AG09309 (cell line): ENCODE measurements around the gene RAB3GAP2.
A peak's percentile ranks its signal among the peaks of the same experiment; 100 is the strongest.
"Not testable (repeated sequence)": the region's sequence is repeated elsewhere in the genome, so short reads cannot be mapped to it uniquely, and the experiment has no call there.

ENCODE experiments used
- DNase-seq: peaks from one replicate; pipeline ENCODE4 v3.0.0-alpha.2; 2010; ENCODE audit warnings: low read depth
- H3K4me3 ChIP-seq: 2 replicates; pipeline ENCODE4 v1.5.1; 2011; ENCODE audit warnings: mild to moderate bottlenecking, low read depth, low read length, moderate library complexity; ENCODE audit not compliant: control insufficient read depth
- TF ChIP-seq, protein P1 (sequence below): IDR thresholded peaks from 2 replicates; pipeline ENCODE4 v1.5.1; 2011; ENCODE audit warnings: mild to moderate bottlenecking, low read depth, low read length, inconsistent platforms; ENCODE audit not compliant: insufficient read depth, control insufficient read depth; ENCODE audit errors: missing control alignments

Gene RAB3GAP2

GRCh38 chr1:220221269-220221668 is 51.0 kb downstream of the RAB3GAP2 start:
- no peak overlapping the region for H3K4me3 ChIP-seq
- DNase-seq = no peak
- TF ChIP-seq, protein P1, sequence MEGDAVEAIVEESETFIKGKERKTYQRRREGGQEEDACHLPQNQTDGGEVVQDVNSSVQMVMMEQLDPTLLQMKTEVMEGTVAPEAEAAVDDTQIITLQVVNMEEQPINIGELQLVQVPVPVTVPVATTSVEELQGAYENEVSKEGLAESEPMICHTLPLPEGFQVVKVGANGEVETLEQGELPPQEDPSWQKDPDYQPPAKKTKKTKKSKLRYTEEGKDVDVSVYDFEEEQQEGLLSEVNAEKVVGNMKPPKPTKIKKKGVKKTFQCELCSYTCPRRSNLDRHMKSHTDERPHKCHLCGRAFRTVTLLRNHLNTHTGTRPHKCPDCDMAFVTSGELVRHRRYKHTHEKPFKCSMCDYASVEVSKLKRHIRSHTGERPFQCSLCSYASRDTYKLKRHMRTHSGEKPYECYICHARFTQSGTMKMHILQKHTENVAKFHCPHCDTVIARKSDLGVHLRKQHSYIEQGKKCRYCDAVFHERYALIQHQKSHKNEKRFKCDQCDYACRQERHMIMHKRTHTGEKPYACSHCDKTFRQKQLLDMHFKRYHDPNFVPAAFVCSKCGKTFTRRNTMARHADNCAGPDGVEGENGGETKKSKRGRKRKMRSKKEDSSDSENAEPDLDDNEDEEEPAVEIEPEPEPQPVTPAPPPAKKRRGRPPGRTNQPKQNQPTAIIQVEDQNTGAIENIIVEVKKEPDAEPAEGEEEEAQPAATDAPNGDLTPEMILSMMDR = no peak

DNA sequence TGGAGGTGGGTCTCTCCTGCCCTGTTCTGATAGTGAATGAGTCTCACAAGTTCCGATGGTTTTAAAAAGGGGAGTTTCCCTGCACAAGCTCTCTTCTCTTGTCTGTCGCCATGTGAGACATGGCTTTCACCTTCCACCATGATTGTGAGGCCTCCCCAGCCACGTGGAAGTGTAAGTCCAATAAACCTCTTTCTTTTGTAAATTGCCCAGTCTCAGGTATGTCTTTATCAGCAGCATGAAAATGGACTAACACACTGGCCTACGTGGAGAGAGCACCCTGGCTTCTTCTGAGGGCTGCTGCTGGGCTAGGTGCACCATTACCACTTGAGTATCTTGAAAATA is 51.6 kb downstream of the RAB3GAP2 start:
- H3K4me3 ChIP-seq, DNase-seq: not testable (repeated sequence)

DNA sequence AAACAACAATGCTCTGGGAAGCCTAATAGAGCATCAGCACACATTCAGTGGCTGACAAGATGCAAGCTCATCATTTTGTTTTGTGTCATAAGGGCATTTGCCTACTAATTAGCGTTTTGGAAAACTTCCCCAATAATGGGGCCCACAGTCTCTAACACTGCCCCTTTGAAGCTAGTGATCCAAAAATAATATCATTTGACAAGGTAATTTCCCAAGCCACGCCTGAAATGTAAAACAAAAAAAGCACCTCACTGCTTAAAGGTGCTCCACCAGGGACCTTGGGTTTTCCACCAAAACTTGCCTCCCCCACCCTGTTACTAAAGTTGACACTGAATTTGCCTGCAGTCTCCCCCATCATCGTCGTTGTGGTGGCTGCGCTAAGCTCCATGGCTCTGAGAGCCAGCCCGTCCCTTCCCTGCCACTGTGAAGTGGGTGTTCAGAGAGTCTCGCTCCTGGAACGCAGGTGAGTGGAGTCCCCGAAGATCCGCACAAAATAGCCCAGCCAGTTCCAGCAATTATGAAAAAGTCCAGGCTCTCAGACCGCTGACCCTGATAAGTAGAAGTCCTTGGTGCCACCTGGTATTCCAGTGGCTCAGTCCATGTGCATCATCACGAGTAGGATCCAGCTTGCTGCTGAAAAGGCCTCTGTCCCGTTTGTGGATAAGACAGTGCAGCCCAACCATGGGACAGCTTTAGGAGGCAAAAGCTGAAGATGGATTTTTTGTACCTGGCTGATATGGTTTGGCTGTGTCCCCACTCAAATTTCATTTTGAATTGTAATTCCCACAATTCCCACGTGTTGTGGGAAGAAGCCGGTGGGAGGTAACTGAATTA is 52.2 kb downstream of the RAB3GAP2 start:
- DNase-seq = no peak
- TF ChIP-seq, protein P1 = no peak
- no peak overlapping the region for H3K4me3 ChIP-seq

DNA sequence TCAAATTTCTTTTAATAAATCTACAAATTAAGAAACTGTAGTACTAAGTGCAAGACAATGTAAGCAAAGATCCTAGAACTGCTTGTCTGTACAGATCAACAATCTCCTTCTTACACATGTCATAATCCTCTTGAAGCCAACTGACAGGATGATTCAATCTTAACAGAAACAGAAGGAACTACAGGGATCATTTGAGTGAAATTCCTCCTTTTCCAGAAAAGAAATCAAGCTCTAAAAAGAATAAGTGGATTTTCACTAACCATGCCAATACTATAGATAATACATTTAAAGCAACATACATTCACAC is 53.2 kb downstream of the RAB3GAP2 start:
- no peak for DNase-seq
- TF ChIP-seq, protein P1 = no peak
- H3K4me3 ChIP-seq = no peak overlapping the region

DNA sequence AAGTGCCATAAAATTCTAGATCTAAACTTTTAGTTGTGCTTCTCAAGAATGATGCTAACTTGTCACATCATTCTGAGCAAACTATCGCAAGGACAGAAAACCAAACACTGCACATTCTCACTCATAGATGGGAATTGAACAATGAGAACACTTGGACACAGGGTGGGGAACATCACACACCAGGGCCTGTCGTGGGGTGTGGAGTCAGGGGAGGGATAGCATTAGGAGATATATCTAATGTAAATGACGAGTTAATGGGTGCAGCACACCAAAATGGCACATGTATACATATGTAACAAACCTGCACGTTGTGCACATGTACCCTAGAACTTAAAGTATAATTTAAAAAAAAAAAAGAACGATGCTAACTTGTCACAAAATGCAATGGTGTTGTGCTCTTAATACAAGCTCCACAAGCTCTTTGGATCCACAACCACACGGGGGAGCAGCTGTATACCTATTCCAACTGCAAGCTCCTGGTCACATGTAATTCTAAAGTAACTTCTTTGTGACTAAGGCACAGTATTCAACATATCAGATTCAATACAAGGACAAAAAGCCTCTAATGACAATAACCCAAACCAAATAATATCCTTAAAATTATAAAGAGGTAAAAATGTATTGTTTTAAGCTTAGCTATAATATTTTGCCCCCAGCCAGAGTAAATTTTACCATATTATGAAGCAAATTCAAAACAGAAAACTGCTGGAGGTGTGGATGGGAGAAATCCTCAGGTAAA is 53.7 kb downstream of the RAB3GAP2 start:
- DNase-seq = peak; percentile 28
- not testable (repeated sequence) for H3K4me3 ChIP-seq
- TF ChIP-seq, protein P1 = peak; percentile 60

DNA sequence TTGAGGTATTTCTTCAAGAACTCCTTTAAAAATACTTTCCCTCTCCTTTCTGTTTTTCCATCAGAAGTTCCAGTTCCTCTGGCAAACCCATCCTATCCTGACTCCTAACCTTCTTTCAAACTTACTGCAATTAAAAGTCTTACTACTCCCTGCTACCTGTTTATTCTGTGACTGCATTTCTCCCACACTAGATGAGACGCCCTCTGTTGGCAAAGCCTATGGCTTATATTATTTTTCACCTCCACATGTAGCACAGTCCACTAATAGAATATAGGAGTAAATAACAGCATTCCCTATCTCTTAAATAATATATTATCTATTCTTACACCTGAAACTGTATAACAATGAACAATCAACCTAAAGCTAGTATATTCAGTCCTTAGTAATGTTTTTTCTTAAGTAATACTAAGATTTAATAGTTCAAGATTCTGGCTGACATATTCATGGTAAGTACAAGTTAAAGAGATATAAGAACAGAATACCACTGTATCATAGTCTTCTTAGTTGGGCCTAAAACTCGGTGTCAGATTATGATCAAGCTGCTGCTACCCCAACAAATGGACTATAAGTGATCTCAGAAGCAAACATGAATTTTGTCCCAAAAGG is 54.8 kb downstream of the RAB3GAP2 start:
- TF ChIP-seq, protein P1 = peak; percentile 25
- DNase-seq = no peak

More for the DNA sequence above, 54.8 kb downstream of the RAB3GAP2 start:
- no peak overlapping the region for H3K4me3 ChIP-seq
